Measurements from ENCODE around the gene CRADD.

CRADD gene

DNA sequence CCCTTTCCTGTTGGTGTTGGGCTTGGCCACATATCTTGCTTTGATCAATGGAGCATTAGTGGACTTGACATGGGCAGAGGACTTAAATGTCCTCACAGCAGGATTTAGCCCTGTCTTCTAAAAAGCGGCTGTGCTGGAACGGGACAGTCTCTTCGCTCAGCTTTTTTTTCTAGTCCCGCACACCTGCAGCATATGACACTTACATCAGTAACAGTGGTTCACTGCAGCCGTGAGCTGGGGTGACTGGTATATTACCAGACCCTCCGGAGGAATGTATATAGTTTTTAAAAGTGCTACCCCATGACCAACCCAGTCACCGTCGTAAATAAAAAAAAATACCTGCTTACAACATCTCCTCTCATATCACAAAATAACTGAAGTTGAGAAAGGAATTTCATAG is 164.5 kb downstream of the CRADD start:
- in situ Hi-C loops (cut with HindIII; ENCODE audit: low sequenced_read_pairs), result no loop called here
- TF ChIP-seq, protein P1, sequence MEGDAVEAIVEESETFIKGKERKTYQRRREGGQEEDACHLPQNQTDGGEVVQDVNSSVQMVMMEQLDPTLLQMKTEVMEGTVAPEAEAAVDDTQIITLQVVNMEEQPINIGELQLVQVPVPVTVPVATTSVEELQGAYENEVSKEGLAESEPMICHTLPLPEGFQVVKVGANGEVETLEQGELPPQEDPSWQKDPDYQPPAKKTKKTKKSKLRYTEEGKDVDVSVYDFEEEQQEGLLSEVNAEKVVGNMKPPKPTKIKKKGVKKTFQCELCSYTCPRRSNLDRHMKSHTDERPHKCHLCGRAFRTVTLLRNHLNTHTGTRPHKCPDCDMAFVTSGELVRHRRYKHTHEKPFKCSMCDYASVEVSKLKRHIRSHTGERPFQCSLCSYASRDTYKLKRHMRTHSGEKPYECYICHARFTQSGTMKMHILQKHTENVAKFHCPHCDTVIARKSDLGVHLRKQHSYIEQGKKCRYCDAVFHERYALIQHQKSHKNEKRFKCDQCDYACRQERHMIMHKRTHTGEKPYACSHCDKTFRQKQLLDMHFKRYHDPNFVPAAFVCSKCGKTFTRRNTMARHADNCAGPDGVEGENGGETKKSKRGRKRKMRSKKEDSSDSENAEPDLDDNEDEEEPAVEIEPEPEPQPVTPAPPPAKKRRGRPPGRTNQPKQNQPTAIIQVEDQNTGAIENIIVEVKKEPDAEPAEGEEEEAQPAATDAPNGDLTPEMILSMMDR (IDR thresholded peaks at IDR 0.05; ENCODE audit: low read depth, low read length), result no peak
- H3K4me3 ChIP-seq (ENCODE audit: low read depth, low read length), result no peak overlapping the region
- no peak for DNase-seq (ENCODE audit: low read depth, low spot score)

DNA sequence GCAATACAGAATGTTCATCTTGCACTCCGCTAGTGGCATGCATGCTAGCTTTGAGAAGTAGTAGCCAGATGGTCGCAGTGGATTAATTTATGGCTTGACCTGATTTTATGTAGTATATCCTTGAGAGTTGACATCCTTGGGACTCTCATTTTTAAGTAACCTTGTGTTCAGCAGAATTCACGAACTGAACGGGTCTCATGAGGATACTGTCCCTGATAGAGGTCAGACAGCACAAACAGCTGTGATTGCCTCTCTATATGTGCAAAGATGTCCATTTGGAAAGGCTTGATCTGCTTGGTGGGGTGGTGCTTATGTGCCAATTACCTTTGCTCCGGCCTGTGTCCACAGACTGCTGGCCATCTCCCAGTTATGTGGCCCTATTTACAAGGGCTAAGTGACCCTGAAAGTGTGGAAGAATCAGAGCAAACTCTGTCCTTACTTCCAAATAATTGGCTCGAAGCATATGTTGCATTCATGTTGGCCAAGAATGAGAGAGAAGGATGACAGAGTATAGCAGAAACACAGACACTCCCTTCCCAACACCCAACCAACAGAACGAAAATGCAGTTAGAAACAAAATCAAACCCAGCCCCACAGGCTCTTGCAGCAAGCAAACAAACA is 167.1 kb downstream of the CRADD start:
- H3K4me3 ChIP-seq (ENCODE audit: low read depth, low read length), result no peak overlapping the region
- DNase-seq (ENCODE audit: low read depth, low spot score), result no peak
- TF ChIP-seq, protein P1 (IDR thresholded peaks at IDR 0.05; ENCODE audit: low read depth, low read length), result no peak
- in situ Hi-C loops (cut with HindIII; ENCODE audit: low sequenced_read_pairs), result no loop called here

DNA sequence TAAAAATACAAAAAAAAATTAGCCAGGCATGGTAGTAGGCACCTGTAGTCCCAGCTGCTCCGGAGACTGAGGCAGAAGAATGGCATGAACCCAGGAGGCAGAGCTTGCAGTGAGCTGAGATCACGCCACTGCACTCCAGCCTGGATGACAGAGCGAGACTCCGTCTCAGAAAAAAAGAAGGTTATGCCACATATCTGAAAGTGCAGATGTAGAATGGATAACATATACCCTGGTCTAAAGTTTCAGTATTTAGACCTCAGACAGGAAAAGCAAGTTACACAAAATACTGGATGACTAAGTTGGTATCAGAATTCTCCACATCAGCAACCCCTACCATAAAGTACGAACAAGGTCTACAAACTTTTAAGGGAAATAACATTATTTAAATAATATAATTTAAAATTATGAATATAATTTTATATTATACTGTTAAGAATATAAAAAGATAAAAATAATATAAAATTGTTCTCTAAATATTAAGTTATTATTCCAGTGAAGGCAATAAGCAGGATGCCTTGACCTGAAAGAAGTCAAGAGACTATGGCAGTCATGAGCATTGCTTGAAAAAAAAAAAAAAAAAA is 169.9 kb downstream of the CRADD start:
- TF ChIP-seq, protein P1 (IDR thresholded peaks at IDR 0.05; ENCODE audit: low read depth, low read length), result no peak
- H3K4me3 ChIP-seq (ENCODE audit: low read depth, low read length), result no peak overlapping the region
- no peak for DNase-seq (ENCODE audit: low read depth, low spot score)
- in situ Hi-C loops (cut with HindIII; ENCODE audit: low sequenced_read_pairs), result no loop called here

DNA sequence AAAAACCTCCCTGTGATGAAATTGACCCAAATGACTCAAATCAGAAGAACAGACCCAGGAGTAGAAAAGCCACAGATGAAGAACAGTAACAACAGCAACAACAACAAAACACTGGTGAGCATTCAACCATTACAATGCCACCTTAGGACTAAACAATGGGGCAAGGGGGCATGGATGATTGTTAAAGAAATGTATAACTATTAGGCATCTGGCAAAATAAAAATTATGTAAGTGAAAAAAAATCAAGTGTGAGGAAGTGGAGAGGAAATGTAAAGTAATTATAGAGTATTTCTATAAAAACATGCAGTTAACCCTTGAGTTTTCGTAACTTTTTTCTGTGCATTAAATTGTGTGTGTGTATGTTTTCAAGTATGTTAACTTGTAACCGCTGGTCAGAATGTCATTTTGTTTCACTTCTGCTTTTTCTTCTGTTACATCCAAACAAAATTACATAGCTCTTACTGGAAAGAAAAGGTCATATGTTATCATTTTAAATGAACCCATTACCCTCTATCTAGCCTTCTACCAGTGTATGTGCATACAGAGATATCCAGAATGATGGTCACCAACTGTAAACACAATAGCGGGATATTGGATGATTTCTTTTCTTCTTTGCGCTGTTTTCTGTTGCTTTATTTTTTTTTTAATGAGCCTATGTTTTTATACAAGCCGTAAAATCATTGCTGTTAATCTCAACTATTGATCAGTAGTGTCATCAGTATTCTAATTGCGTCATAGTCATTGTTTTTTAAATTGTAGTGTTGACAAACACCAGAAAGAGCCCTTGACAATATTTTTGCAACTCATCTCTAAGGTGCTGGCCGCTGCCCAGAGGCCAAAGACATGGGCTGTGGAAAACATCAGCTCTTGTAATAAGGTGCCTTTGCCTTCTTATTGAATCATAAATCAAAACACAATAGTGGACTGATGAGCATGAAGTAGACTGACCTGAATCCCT is 170.6 kb downstream of the CRADD start:
- no peak for DNase-seq (ENCODE audit: low read depth, low spot score)
- in situ Hi-C loops (cut with HindIII; ENCODE audit: low sequenced_read_pairs), result no loop called here
- no peak overlapping the region for H3K4me3 ChIP-seq (ENCODE audit: low read depth, low read length)
- TF ChIP-seq, protein P1 (IDR thresholded peaks at IDR 0.05; ENCODE audit: low read depth, low read length), result no peak

DNA sequence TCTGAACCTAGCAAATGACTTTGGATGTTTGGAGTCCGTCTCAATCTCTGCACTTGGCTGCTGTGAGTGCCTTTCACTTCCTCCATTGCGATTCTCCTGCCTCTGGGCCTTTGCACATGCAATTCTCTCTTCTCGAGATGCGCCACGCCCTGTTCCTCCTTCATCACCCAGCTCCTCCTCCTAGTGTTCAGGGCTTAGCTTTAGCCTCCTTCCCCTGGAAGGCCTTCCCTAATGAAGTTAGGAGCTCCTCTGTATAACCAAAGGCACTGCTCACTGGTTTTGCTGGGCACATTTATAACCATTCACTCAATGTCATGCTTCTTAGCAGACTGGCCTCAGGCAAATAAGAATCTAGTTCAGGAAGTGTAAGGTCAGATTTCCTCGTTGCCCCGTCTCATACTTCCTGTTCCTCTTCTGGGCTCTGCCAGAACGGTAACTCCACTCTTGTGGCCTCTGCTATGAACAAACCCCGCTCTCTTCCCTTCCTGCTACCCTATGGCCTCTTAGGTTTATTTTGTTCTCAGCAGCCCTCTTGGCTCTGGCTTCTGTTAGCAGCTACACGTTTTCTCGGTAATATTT is 171.4 kb downstream of the CRADD start:
- in situ Hi-C loops (cut with HindIII; ENCODE audit: low sequenced_read_pairs), result no loop called here
- TF ChIP-seq, protein P1 (IDR thresholded peaks at IDR 0.05; ENCODE audit: low read depth, low read length), result no peak
- no peak for DNase-seq (ENCODE audit: low read depth, low spot score)
- H3K4me3 ChIP-seq (ENCODE audit: low read depth, low read length), result no peak overlapping the region

DNA sequence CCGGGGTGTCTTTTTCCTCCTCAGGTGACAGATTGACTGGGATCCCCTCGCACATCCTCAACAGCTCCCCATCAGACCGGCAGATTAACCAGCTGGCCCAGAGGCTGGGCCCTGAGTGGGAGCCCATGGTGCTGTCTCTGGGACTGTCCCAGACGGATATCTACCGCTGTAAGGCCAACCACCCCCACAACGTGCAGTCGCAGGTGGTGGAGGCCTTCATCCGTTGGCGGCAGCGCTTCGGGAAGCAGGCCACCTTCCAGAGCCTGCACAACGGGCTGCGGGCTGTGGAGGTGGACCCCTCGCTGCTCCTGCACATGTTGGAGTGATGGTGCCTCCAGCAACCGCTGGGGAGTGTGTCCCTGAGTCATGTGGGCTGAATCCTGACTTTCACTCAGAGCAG is 172.8 kb downstream of the CRADD start:
- in situ Hi-C loops (cut with HindIII; ENCODE audit: low sequenced_read_pairs), result no loop called here
- TF ChIP-seq, protein P1 (IDR thresholded peaks at IDR 0.05; ENCODE audit: low read depth, low read length), result no peak

More for the DNA sequence above, 172.8 kb downstream of the CRADD start:
- DNase-seq (ENCODE audit: low read depth, low spot score), result no peak
- no peak overlapping the region for H3K4me3 ChIP-seq (ENCODE audit: low read depth, low read length)

All from astrocyte of the spinal cord (primary cell).